Prostate gland (tissue), 2 donors: ENCODE results near the gene ATP10B. TPM values are rescaled to one million over a fixed set of nuclear protein-coding genes. Genes with fewer than 3 reads are reported as not detected.
"Not testable (repeated sequence)": the region's sequence is repeated elsewhere in the genome, so short reads cannot be mapped to it uniquely, and the experiment has no call there.

Source experiments
- DNase-seq: peaks from one replicate; pipeline ENCODE4 v3.0.0-alpha.2; 2019; ENCODE audit warnings: low spot score
- H3K27ac ChIP-seq, 2 donors: fragments of 200-600 bp; sonication (generic); 2 replicates each; pipeline ENCODE4 v1.5.1; 2017 to 2019
- H3K27me3 ChIP-seq: fragments of 200-600 bp; sonication (generic); replicated peaks from 2 replicates; pipeline ENCODE4 v1.5.1; 2019; ENCODE audit not compliant: insufficient read depth
- H3K36me3 ChIP-seq, 2 donors: fragments of 200-600 bp; sonication (generic); 1 replicate in 1 of 2; 2 replicates in 1 of 2; pipeline versions ENCODE4 v1.5.1 to v1.8.1; 2017 to 2019
- H3K4me1 ChIP-seq: fragments of 200-600 bp; sonication (generic); replicated peaks from 2 replicates; pipeline ENCODE4 v1.5.1; 2019
- H3K4me3 ChIP-seq, 2 donors: fragments of 200-600 bp; sonication (generic); 2 replicates each; pipeline ENCODE4 v1.5.1; 2017 to 2019
- H3K9me3 ChIP-seq: fragments of 200-600 bp; sonication (generic); 2 replicates; pipeline ENCODE4 v1.5.1; 2017
- CTCF ChIP-seq, 4 experiments: fragments of 200-600 bp in 2 of 4; fragments of 450-650 bp in 2 of 4; sonication (generic) in 2 of 4; IDR thresholded peaks; 1 replicate in 3 of 4; 2 replicates in 1 of 4; pipeline ENCODE4 v1.5.1; 2016 to 2019; ENCODE audit warnings: antibody characterized with exemption in 4 of 4, mild to moderate bottlenecking in 2 of 4, moderate library complexity in 2 of 4
- POLR2A ChIP-seq: fragments of 450-650 bp; IDR thresholded peaks from one replicate; pipeline ENCODE4 v1.6.1; 2016; ENCODE audit warnings: antibody characterized with exemption, mild to moderate bottlenecking
- POLR2AphosphoS5 ChIP-seq: sonication (generic); formaldehyde crosslinking; IDR thresholded peaks from one replicate; pipeline ENCODE4 v1.6.1; 2017; ENCODE audit warnings: antibody characterized with exemption
- WGBS: methylation state at CpG from one replicate; pipeline ENCODE4 v1.1.5; 2018; 5-methylcytosine and 5-hydroxymethylcytosine counted together
- intact Hi-C: fragments of 100-400 bp; cut with DNase I; formaldehyde crosslinking; loops from one replicate; pipeline ENCODE4 v1.14.2; 2022
- total RNA-seq, 2 donors: library from RNA; depleted of rRNA; stranded (reverse); fragments of >200 nt; gene quantifications; one replicate each; pipeline ENCODE4 v1.1.0, GENCODE V29; 2016

The ATP10B gene, protein sequence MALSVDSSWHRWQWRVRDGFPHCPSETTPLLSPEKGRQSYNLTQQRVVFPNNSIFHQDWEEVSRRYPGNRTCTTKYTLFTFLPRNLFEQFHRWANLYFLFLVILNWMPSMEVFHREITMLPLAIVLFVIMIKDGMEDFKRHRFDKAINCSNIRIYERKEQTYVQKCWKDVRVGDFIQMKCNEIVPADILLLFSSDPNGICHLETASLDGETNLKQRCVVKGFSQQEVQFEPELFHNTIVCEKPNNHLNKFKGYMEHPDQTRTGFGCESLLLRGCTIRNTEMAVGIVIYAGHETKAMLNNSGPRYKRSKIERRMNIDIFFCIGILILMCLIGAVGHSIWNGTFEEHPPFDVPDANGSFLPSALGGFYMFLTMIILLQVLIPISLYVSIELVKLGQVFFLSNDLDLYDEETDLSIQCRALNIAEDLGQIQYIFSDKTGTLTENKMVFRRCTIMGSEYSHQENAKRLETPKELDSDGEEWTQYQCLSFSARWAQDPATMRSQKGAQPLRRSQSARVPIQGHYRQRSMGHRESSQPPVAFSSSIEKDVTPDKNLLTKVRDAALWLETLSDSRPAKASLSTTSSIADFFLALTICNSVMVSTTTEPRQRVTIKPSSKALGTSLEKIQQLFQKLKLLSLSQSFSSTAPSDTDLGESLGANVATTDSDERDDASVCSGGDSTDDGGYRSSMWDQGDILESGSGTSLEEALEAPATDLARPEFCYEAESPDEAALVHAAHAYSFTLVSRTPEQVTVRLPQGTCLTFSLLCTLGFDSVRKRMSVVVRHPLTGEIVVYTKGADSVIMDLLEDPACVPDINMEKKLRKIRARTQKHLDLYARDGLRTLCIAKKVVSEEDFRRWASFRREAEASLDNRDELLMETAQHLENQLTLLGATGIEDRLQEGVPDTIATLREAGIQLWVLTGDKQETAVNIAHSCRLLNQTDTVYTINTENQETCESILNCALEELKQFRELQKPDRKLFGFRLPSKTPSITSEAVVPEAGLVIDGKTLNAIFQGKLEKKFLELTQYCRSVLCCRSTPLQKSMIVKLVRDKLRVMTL (N-terminal part only)
- under 1 TPM in 1 of 2 donors, not detected in 1; 0.74 TPM for total RNA-seq

DNA sequence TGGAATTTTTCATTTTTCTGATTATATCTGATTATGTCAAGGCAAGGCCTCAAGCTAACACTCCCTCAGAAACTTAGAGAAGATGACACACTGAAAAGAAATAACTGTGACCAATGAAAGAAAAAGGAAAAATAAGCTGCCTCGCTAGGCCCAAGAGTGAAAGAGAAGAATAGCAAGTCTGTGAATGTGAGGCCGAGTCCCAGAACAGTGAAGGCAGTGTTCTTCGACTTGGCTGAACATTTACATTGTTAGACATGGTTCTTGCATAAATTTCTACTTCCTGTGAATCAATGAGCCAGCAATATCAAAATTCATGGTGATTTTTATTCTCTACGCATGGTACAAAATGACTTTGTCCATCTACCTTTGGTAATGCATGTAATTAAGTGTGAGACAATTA is at the start of gene ATP10B:
TSS of gene ATP10B (minus strand) at position 163 of the 400 bp plus-strand sequence. CDS start 164,137 bp downstream, outside the sequence.
- intact Hi-C loops: no loop called here
- Histone ChIP-seq H3K4me1 (no peaks in the 10 kb centered on the region), H3K4me3 (no peak within 1 kb of the TSS), H3K27me3 (no peaks in the 10 kb centered on the region), H3K9me3 (no peaks in the 10 kb centered on the region), H3K36me3 (no peaks in the 10 kb centered on the region), H3K27ac (no peak within 1 kb of the TSS)
- DNase-seq: no peak
- WGBS: 87% methylated on average over 4 of the region's 4 CpGs
- no peak for TF ChIP-seq CTCF (IDR thresholded peaks at IDR 0.05)

DNA sequence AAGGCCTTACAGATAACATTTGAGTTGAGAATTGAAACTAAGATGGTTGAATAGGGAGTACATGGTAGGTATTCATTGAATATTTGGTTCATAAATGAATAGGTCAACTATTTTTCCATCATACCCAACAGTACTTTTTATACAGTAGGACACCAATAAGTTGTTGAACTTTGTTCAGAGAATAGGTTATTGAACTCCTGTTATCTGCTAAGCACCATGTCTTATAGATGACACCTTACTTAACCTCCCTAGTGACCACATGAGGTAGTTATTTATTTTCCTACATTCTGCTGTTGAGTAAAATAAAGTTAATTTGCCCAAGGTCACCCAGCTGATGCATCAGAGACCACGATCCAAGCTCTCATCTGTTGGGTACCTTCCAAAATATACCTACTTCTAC is 49.6 kb upstream of the ATP10B start:
- H3K27ac ChIP-seq: no peak overlapping the region
- no peaks in the 10 kb centered on the region for H3K4me1 ChIP-seq
- H3K36me3 ChIP-seq: no peaks in the 10 kb centered on the region
- no peaks in the 10 kb centered on the region for H3K9me3 ChIP-seq
- no peak overlapping the region for H3K4me3 ChIP-seq
- WGBS: 79% methylated on average over 1 of the region's 1 CpG
- TF ChIP-seq POLR2AphosphoS5: no peak
- no peak for TF ChIP-seq CTCF (IDR thresholded peaks at IDR 0.05)
- TF ChIP-seq POLR2A: no peak
- no peaks in the 10 kb centered on the region for H3K27me3 ChIP-seq
- intact Hi-C loops: no loop called here
- no peak for DNase-seq

GRCh38 chr5:160899735-160900134 is 47.7 kb upstream of the ATP10B start:
- no peaks in the 10 kb centered on the region for H3K36me3 ChIP-seq
- TF ChIP-seq POLR2A: no peak
- TF ChIP-seq POLR2AphosphoS5: no peak
- no peak for TF ChIP-seq CTCF (IDR thresholded peaks at IDR 0.05)
- no peaks in the 10 kb centered on the region for H3K4me1 ChIP-seq
- DNase-seq: no peak
- no peak overlapping the region for H3K4me3 ChIP-seq
- 52% methylated on average over 4 of the region's 4 CpGs for WGBS
- no peak overlapping the region for H3K27ac ChIP-seq
- intact Hi-C loops: no loop called here
- H3K27me3 ChIP-seq: no peaks in the 10 kb centered on the region
- no peaks in the 10 kb centered on the region for H3K9me3 ChIP-seq

DNA sequence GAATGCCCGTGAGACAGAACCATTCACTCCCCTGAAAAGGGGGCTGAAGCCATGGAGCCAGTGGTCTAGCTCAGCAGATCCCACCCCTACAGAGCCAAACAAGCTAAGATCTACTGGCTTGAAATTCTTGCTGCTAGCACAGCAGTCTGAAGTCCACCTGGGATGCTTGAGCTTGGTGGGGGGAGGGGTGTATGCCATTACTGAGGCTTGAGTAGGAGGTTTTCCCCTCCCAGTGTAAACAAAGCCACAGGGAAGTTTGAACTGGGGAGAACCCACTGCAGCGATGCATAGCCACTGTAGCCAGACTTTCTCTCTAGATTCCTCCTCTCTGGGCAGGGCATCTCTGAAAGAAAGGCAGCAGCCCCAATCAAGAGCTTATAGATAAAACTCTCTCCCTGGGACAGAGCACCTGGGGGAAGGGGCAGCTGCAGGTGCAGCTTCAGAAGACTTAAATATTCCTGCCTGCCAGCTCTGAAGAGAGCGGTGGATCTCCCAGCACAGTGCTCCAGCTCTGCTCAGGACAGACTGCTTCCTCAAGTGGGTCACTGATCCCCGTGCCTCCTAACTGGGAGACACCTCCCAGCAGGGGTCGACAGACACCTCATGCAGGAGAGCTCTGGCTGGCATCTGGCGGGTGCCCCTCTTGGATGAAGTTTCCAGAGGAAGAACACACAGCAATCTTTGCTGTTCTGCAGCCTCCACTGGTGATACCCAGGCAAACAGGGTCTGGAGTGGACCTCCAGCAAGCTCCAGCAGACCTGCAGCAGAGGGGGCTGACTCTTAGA is 41.4 kb upstream of the ATP10B start:
- intact Hi-C loops, H3K36me3 ChIP-seq, H3K27ac ChIP-seq, H3K27me3 ChIP-seq, H3K4me3 ChIP-seq, DNase-seq, H3K4me1 ChIP-seq, H3K9me3 ChIP-seq: not testable (repeated sequence)
- WGBS: 89% methylated on average over 6 of the region's 6 CpGs

- Histone ChIP-seq H3K9me3 (no peaks in the 10 kb centered on the region), H3K27me3 (no peaks in the 10 kb centered on the region), H3K4me1 (no peaks in the 10 kb centered on the region), H3K36me3 (no peaks in the 10 kb centered on the region), H3K4me3 (no peak overlapping the region), H3K27ac (no peak overlapping the region)
- 59% methylated on average over 3 of the region's 3 CpGs for WGBS
- DNase-seq: no peak
- intact Hi-C loops: no loop called here
- TF ChIP-seq POLR2AphosphoS5: no peak
- TF ChIP-seq CTCF (IDR thresholded peaks at IDR 0.05): no peak
- TF ChIP-seq POLR2A: no peak
Observed at GRCh38 chr5:160887780-160888179, 35.8 kb upstream of the ATP10B start.

- H3K4me3 ChIP-seq, H3K27me3 ChIP-seq, intact Hi-C loops, H3K9me3 ChIP-seq, H3K4me1 ChIP-seq, H3K36me3 ChIP-seq, DNase-seq, H3K27ac ChIP-seq: not testable (repeated sequence)
- 47% methylated on average over 17 of the region's 21 CpGs for WGBS
Observed at GRCh38 chr5:160873560-160874200, 21.7 kb upstream of the ATP10B start.
